RWPE2 (cell line): Measurements from ENCODE around the gene OPRM1.

ENCODE experiments used
- ATAC-seq: fragments of 200-7000 bp; cut with Tn5 transposase; 3 replicates; pipeline ENCODE4 v1.9.1; 2021; ENCODE audit warnings: low read depth
- DNase-seq: peaks from one replicate; pipeline ENCODE4 v3.0.0-alpha.2; 2020; ENCODE audit warnings: low spot score
- H3K27ac ChIP-seq: fragments of 450-650 bp; 2 replicates; pipeline ENCODE4 v1.5.1; 2017; ENCODE audit warnings: mild to moderate bottlenecking; ENCODE audit not compliant: poor library complexity, severe bottlenecking
- H3K27me3 ChIP-seq: fragments of 250-450 bp; sonication (Bioruptor Pico); 2 replicates; pipeline ENCODE4 v1.5.1; 2021; ENCODE audit warnings: mild to moderate bottlenecking, moderate library complexity; ENCODE audit not compliant: insufficient read depth, poor library complexity, severe bottlenecking
- H3K36me3 ChIP-seq: fragments of 250-450 bp; sonication (Bioruptor Pico); 2 replicates; pipeline ENCODE4 v1.5.1; 2020; ENCODE audit warnings: low read depth, mild to moderate bottlenecking, moderate library complexity
- H3K4me1 ChIP-seq: fragments of 250-450 bp; sonication (Bioruptor Pico); 2 replicates; pipeline ENCODE4 v1.5.1; 2021; ENCODE audit warnings: mild to moderate bottlenecking, moderate library complexity; ENCODE audit not compliant: insufficient read depth, poor library complexity, severe bottlenecking
- H3K4me3 ChIP-seq: fragments of 250-450 bp; sonication (Bioruptor Pico); 2 replicates; pipeline ENCODE4 v1.5.1; 2021; ENCODE audit warnings: mild to moderate bottlenecking, moderate library complexity; ENCODE audit not compliant: severe bottlenecking
- H3K9me3 ChIP-seq: fragments of 250-450 bp; sonication (Bioruptor Pico); 2 replicates; pipeline ENCODE4 v1.5.1; 2021; ENCODE audit warnings: mild to moderate bottlenecking, moderate library complexity; ENCODE audit not compliant: severe bottlenecking
- TF ChIP-seq, protein P1 (sequence below): fragments of 450-650 bp; IDR thresholded peaks from one replicate; pipeline ENCODE4 v1.5.1; 2017; ENCODE audit warnings: mild to moderate bottlenecking, moderate library complexity; ENCODE audit not compliant: poor library complexity, severe bottlenecking

The OPRM1 gene

DNA sequence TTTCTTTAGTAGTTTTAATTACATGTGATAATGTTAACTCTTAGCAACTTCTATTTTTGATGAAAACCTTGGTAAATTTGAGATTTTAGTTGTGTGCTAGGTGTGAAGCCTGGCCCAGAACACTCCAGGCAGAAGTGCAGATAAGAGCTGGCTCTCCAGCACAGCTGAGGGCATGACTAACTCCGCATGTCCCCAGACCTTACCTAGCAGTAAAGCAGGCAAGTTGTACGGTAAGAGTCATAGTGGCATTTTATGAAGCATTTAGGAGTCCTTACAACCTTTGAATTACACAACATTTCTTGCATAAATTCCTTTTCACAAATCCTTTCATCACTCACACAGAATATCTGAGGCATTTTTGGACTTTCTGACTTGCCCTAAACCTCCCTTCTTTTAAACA, 67.2 kb downstream of the OPRM1 start:
- H3K27me3 ChIP-seq = no peaks in the 10 kb centered on the region
- H3K4me3 ChIP-seq = no peak overlapping the region
- no peak overlapping the region for H3K27ac ChIP-seq
- no peak for ATAC-seq
- H3K9me3 ChIP-seq = no peaks in the 10 kb centered on the region
- peaks cover 5% of the 10 kb centered on the region for H3K4me1 ChIP-seq
- DNase-seq = no peak
- H3K36me3 ChIP-seq = no peaks in the 10 kb centered on the region
- TF ChIP-seq, protein P1, sequence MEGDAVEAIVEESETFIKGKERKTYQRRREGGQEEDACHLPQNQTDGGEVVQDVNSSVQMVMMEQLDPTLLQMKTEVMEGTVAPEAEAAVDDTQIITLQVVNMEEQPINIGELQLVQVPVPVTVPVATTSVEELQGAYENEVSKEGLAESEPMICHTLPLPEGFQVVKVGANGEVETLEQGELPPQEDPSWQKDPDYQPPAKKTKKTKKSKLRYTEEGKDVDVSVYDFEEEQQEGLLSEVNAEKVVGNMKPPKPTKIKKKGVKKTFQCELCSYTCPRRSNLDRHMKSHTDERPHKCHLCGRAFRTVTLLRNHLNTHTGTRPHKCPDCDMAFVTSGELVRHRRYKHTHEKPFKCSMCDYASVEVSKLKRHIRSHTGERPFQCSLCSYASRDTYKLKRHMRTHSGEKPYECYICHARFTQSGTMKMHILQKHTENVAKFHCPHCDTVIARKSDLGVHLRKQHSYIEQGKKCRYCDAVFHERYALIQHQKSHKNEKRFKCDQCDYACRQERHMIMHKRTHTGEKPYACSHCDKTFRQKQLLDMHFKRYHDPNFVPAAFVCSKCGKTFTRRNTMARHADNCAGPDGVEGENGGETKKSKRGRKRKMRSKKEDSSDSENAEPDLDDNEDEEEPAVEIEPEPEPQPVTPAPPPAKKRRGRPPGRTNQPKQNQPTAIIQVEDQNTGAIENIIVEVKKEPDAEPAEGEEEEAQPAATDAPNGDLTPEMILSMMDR = no peak

DNA sequence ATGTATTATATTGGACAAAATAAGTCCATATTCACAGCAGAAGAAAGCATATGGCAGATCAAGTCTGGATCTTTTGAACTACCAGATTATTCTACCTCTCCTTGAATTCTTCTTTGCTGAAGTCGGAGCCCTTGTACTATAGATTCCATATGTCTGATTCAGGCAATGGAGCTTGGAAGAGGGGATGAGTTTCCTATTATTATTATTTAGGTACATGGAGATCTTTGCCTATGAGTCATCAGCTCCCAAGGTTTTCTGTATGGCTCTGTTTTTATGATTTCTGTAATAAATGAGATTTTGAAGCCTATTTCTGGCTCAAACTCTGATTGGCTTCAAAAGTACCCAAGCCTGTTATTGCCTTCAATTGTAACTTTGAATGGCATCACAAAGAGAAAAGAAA, 72.0 kb downstream of the OPRM1 start:
- DNase-seq (no peak), ATAC-seq (peak; percentile 66)
- no peaks in the 10 kb centered on the region for H3K27me3 ChIP-seq
- no peak overlapping the region for H3K4me3 ChIP-seq
- TF ChIP-seq, protein P1 = no peak
- H3K4me1 ChIP-seq = peaks cover 26% of the 10 kb centered on the region
- peak overlapping the region; percentile 71 for H3K27ac ChIP-seq
- H3K36me3 ChIP-seq = no peaks in the 10 kb centered on the region
- H3K9me3 ChIP-seq = no peaks in the 10 kb centered on the region

DNA sequence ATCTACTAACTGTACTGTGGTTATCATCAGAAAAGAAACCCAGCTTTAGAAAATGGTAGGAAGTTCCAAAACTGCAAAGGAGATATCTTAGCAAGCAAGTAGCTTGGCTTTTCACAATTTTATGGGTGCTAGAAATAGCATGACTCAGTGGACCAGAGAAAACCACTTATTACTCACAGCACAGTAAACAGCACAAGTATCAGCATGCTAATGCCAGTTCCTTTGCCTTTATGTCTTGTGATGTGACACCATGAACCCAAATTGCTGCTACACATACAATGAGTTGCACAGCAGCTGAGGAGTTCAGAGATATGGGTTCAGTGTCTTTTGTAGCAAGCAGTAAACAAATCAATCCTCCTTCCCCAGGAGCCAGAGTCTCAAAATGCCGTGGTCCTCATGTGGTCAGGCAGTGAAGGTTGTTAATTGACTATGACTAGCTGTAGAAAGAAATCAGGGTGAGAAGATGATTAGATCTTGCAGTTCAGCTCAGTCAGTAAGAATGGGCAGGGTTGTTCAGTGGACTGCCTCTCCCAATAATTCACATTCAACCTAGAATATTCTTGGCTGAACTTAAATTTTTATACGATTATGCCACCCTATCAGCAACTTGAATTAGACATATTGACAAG, 73.3 kb downstream of the OPRM1 start:
- Histone ChIP-seq H3K27me3 (no peaks in the 10 kb centered on the region), H3K27ac (peak overlapping the region; percentile 71), H3K4me1 (peaks cover 26% of the 10 kb centered on the region), H3K9me3 (no peaks in the 10 kb centered on the region), H3K36me3 (no peaks in the 10 kb centered on the region), H3K4me3 (no peak overlapping the region)
- DNase-seq (no peak), ATAC-seq (peak; percentile 88)
- TF ChIP-seq, protein P1 = no peak

DNA sequence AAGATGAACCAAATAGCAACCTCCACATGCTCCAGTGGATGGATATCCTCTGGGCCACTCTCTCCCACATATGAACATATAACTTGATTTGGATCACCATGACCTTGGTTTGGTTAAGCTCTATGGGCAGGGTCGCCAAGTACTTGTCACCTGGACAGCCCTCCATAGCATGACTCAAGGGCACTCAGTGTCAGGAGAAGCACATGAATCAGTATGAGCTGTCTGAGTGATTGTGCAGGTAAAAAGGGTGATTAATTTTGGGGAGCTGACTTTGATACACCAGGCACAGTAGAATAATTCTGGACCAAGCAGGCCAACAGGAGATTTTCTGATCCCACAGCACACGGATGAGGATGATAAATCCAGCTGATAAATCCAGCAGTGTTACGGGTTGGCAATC, 74.4 kb downstream of the OPRM1 start:
- TF ChIP-seq, protein P1 = no peak
- DNase-seq (no peak), ATAC-seq (peak; percentile 36; the same call in 1 of the 3 replicates)
- Histone ChIP-seq H3K36me3 (no peaks in the 10 kb centered on the region), H3K27me3 (no peaks in the 10 kb centered on the region), H3K9me3 (no peaks in the 10 kb centered on the region), H3K4me1 (peaks cover 26% of the 10 kb centered on the region), H3K27ac (peak overlapping the region; percentile 71), H3K4me3 (no peak overlapping the region)

DNA sequence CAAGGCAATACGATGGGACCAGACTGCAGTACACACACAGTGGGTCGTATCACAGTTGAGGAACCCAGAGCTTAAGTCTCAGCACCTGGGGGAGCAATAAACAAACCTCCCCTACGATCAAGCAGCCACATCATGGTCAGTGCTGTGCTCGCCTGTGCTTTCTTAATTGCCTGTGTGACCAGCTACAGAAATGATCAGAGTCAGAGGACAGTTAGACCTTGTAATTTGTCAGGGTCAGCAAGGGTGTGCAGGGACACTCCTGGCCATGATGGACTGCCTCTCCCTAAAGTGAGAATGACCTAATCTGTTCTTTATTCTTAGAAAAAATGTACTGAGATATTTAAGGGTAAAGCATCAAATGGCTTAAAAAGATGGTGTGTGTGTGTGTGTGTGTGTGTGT, 78.4 kb downstream of the OPRM1 start:
- Histone ChIP-seq H3K9me3 (no peaks in the 10 kb centered on the region), H3K4me1 (peaks cover 9% of the 10 kb centered on the region), H3K27ac (no peak overlapping the region), H3K27me3 (no peaks in the 10 kb centered on the region), H3K36me3 (no peaks in the 10 kb centered on the region), H3K4me3 (no peak overlapping the region)
- TF ChIP-seq, protein P1 = no peak
- ATAC-seq = no peak
- DNase-seq = no peak
